DOHH2 (cell line): ENCODE results near the gene CDKN2C.
"Not testable (repeated sequence)": the region's sequence is repeated elsewhere in the genome, so short reads cannot be mapped to it uniquely, and the experiment has no call there.

Experiments used
- H3F3A ChIP-seq: fragments of 200-600 bp; sonication (generic), shearing (Covaris generic); 2 replicates; pipeline ENCODE4 v1.6.0; 2016; ENCODE audit warnings: antibody characterized with exemption, mild to moderate bottlenecking; ENCODE audit not compliant: control insufficient read depth, insufficient read depth
- H3K27ac ChIP-seq: fragments of 200-600 bp; sonication (generic); 2 replicates; pipeline ENCODE4 v1.5.1; 2014; ENCODE audit warnings: low read depth, mild to moderate bottlenecking, low read length, moderate library complexity
- H3K27me3 ChIP-seq: fragments of 200-600 bp; sonication (generic); 2 replicates; pipeline ENCODE4 v1.6.1; 2014; ENCODE audit warnings: mild to moderate bottlenecking, low read length, mixed read lengths; ENCODE audit not compliant: control insufficient read depth
- H3K36me3 ChIP-seq: fragments of 200-600 bp; sonication (generic); 2 replicates; pipeline ENCODE4 v1.6.1; 2014; ENCODE audit warnings: mild to moderate bottlenecking, low read length, moderate library complexity, mixed read lengths; ENCODE audit not compliant: control insufficient read depth
- H3K4me1 ChIP-seq: fragments of 200-600 bp; sonication (generic); 2 replicates; pipeline ENCODE4 v1.6.1; 2014; ENCODE audit warnings: mild to moderate bottlenecking, low read length, mixed read lengths; ENCODE audit not compliant: control insufficient read depth
- H3K4me2 ChIP-seq: fragments of 200-600 bp; sonication (generic); 2 replicates; pipeline ENCODE4 v1.6.0; 2014; ENCODE audit warnings: mild to moderate bottlenecking, low read length, moderate library complexity
- H3K4me3 ChIP-seq: fragments of 200-600 bp; sonication (generic); 2 replicates; pipeline ENCODE4 v1.5.1; 2014; ENCODE audit warnings: mild to moderate bottlenecking, low read length, mixed read lengths
- H3K79me2 ChIP-seq: fragments of 200-600 bp; sonication (generic); 2 replicates; pipeline ENCODE4 v1.6.1; 2014; ENCODE audit warnings: mild to moderate bottlenecking, low read length, mixed read lengths; ENCODE audit not compliant: control insufficient read depth
- H3K9me2 ChIP-seq: fragments of 200-600 bp; sonication (generic); replicated peaks from 2 replicates; pipeline ENCODE4 v1.6.1; 2014; ENCODE audit warnings: mild to moderate bottlenecking, low read length, mixed read lengths; ENCODE audit not compliant: control insufficient read depth
- H3K9me3 ChIP-seq: fragments of 200-600 bp; sonication (generic); 2 replicates; pipeline ENCODE4 v1.6.1; 2014; ENCODE audit warnings: antibody characterized with exemption, low read length, mixed read lengths; ENCODE audit not compliant: control insufficient read depth, insufficient read depth
- H4K20me1 ChIP-seq: fragments of 200-600 bp; sonication (generic); 2 replicates; pipeline ENCODE4 v1.6.0; 2014; ENCODE audit warnings: low read depth, mild to moderate bottlenecking, antibody characterized with exemption, low read length, moderate library complexity; ENCODE audit not compliant: control insufficient read depth, insufficient read depth
- EZH2phosphoT487 ChIP-seq: fragments of 200-600 bp; sonication (generic); IDR thresholded peaks from 2 replicates; pipeline ENCODE4 v1.6.1; 2017; ENCODE audit warnings: borderline replicate concordance, mild to moderate bottlenecking, antibody characterized with exemption, low read length, moderate library complexity, mixed read lengths
- TF ChIP-seq, protein P1 (sequence below): fragments of 200-600 bp; sonication (generic); IDR thresholded peaks from one replicate; pipeline ENCODE4 v1.5.1; 2014; ENCODE audit warnings: antibody characterized with exemption, mild to moderate bottlenecking, low read depth, low read length; ENCODE audit not compliant: poor library complexity, severe bottlenecking

Gene CDKN2C

DNA sequence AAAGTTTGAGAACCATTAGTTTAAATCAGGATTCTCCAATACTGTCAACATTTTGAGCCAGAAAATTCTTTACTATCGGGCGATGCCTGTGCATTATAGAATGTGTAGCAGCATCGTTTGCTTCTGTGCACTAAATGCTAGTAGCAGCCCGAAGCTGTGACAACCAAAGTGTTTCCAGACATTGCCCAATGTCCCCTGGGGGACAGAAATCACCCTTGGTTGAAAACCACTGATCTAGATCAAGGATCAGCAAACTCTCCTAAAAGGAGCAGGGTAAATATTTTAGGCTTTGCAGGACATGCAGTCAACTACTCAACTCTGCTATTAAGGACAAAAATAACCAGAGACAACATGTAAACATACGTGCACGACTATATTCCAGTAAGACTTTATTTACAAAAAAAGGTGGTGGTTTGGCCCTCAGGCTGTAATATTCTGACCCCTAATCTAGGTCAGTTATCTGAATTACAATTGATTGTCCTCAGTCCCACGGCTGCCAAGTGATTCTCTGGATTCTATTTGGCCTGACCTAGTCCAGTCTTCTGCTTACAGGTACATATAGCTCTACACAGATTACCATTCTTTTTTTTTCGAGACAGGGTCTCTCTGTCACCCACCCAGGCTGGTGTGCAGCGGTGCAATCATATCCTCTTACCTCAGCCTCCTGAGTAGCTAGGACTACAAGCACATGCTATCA is 20.6 kb upstream of the CDKN2C start:
- H3K9me2 ChIP-seq: no peaks in the 10 kb centered on the region
- H3F3A ChIP-seq: no peaks in the 10 kb centered on the region
- H3K9me3 ChIP-seq: no peaks in the 10 kb centered on the region
- no peak overlapping the region for H3K4me3 ChIP-seq
- peaks cover 40% of the 10 kb centered on the region for H3K36me3 ChIP-seq
- H3K79me2 ChIP-seq: peaks cover 90% of the 10 kb centered on the region
- H3K4me1 ChIP-seq: peaks cover 3% of the 10 kb centered on the region; the same call in 1 of the 2 replicates
- H4K20me1 ChIP-seq: peaks cover 15% of the 10 kb centered on the region; the same call in 1 of the 2 replicates
- no peak overlapping the region for H3K4me2 ChIP-seq
- no peaks in the 10 kb centered on the region for H3K27me3 ChIP-seq
- H3K27ac ChIP-seq: no peak overlapping the region
- TF ChIP-seq, protein P1, sequence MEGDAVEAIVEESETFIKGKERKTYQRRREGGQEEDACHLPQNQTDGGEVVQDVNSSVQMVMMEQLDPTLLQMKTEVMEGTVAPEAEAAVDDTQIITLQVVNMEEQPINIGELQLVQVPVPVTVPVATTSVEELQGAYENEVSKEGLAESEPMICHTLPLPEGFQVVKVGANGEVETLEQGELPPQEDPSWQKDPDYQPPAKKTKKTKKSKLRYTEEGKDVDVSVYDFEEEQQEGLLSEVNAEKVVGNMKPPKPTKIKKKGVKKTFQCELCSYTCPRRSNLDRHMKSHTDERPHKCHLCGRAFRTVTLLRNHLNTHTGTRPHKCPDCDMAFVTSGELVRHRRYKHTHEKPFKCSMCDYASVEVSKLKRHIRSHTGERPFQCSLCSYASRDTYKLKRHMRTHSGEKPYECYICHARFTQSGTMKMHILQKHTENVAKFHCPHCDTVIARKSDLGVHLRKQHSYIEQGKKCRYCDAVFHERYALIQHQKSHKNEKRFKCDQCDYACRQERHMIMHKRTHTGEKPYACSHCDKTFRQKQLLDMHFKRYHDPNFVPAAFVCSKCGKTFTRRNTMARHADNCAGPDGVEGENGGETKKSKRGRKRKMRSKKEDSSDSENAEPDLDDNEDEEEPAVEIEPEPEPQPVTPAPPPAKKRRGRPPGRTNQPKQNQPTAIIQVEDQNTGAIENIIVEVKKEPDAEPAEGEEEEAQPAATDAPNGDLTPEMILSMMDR: no peak
- no peak for TF ChIP-seq EZH2phosphoT487

DNA sequence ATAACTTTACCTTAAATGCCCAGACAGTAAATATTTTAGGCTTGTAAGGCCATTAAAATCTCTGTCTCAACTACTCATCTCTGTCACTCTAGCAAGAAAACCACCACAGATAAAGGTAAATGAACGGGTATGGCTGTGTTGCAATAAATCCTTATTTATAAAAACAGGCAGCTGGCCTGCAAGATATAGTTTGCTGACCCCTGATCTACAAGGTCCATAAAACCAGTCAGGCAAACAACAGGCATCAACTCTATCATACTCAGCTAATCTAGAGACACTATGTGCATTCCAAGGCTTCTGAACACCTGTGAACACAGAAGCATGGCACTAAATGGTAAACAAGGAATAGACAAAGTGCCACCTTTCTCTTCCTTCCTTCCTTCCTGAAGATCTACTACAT is 19.6 kb upstream of the CDKN2C start:
- Histone ChIP-seq H3K36me3 (peaks cover 39% of the 10 kb centered on the region), H3K9me2 (no peaks in the 10 kb centered on the region), H3K4me3 (no peak overlapping the region), H3F3A (no peaks in the 10 kb centered on the region), H3K4me1 (peaks cover 5% of the 10 kb centered on the region), H3K4me2 (no peak overlapping the region), H3K27me3 (no peaks in the 10 kb centered on the region), H3K79me2 (peaks cover 90% of the 10 kb centered on the region), H3K9me3 (no peaks in the 10 kb centered on the region), H3K27ac (no peak overlapping the region), H4K20me1 (peaks cover 15% of the 10 kb centered on the region; the same call in 1 of the 2 replicates)
- TF ChIP-seq, protein P1: no peak
- no peak for TF ChIP-seq EZH2phosphoT487

DNA sequence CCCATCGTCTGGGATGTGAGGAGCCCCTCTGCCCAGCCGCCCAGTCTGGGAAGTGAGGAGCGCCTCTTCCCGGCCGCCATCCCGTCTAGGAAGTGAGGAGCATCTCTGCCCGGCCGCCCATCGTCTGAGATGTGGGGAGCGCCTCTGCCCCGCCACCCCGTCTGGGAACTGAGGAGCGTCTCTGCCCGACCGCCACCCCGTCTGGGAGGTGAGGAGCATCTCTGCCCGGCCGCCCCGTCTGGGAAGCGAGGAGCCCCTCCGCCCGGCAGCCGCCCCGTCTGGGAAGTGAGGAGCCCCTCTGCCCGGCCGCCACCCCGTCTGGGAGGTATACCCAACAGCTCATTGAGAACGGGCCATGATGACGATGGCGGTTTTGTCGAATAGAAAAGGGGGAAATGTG is 17.5 kb upstream of the CDKN2C start:
- H3K4me3 ChIP-seq, H3F3A ChIP-seq, H3K27me3 ChIP-seq, H3K27ac ChIP-seq, H3K9me3 ChIP-seq, H3K9me2 ChIP-seq, H3K4me2 ChIP-seq: not testable (repeated sequence)
- peaks cover 44% of the 10 kb centered on the region for H3K36me3 ChIP-seq
- peaks cover 90% of the 10 kb centered on the region for H3K79me2 ChIP-seq
- peaks cover 13% of the 10 kb centered on the region for H4K20me1 ChIP-seq
- peaks cover 16% of the 10 kb centered on the region for H3K4me1 ChIP-seq

DNA sequence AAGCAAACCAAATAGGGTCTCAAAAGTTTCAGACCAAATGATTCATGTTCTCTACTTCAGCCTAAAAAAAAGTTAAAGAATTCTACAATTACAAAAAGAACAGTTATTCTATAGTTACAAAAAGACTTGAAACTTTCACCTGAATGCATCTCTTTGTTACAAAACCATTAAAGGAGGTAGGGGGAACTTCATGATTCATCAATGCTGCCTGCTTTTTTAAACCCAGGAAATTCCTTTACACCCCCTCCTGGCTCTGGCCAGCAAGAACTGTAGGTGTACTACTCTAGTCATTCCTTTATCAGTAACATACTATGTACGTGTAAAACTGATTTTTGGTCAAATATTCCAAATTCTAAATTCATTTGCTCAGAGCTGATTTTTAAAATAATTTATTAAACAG is 14.9 kb upstream of the CDKN2C start:
- Histone ChIP-seq H3K9me3 (no peaks in the 10 kb centered on the region), H3K9me2 (no peaks in the 10 kb centered on the region), H3K4me1 (peaks cover 21% of the 10 kb centered on the region), H3K79me2 (peaks cover 85% of the 10 kb centered on the region), H3K27ac (no peak overlapping the region), H3K27me3 (no peaks in the 10 kb centered on the region), H3K4me3 (no peak overlapping the region), H3F3A (no peaks in the 10 kb centered on the region; the same call in 1 of the 2 replicates), H3K36me3 (peaks cover 38% of the 10 kb centered on the region), H4K20me1 (peaks cover 4% of the 10 kb centered on the region), H3K4me2 (no peak overlapping the region)
- no peak for TF ChIP-seq EZH2phosphoT487
- TF ChIP-seq, protein P1: no peak
